K562 (cell line): ENCODE measurements around the gene PTPN1. TPM values are rescaled to one million over a fixed set of nuclear protein-coding genes. Genes with fewer than 3 reads are reported as not detected.

Experiments
- ATF6 ChIP-seq: sonication (generic); formaldehyde crosslinking; IDR thresholded peaks from 2 replicates; pipeline ENCODE4 v1.4.0; 2020; ENCODE audit warnings: mild to moderate bottlenecking, missing genetic modification reagents
- GATAD2B ChIP-seq: fragments of 450-650 bp; IDR thresholded peaks from 2 replicates; pipeline ENCODE4 v1.6.1; 2017; ENCODE audit warnings: mild to moderate bottlenecking, borderline replicate concordance
- MAFG ChIP-seq: fragments of 450-650 bp; conservative IDR thresholded peaks from 2 replicates; pipeline ENCODE4 v1.6.1; 2016; ENCODE audit warnings: missing genetic modification characterization, missing compliant biosample characterization
- MYC ChIP-seq, 2 experiments: fragments of 250-450 bp in 1 of 2; sonication (Bioruptor Pico) in 1 of 2; IDR thresholded peaks; 2 replicates each; pipeline versions ENCODE4 v1.5.1 to v1.6.1; 2012 to 2021; ENCODE audit warnings: low read depth in 2 of 2, borderline replicate concordance in 1 of 2, improper control_type of control experiment in 1 of 2, low read length in 1 of 2, mild to moderate bottlenecking in 1 of 2, moderate library complexity in 1 of 2
- NFATC3 ChIP-seq: fragments of 450-650 bp; IDR thresholded peaks from 2 replicates; pipeline ENCODE4 v1.6.1; 2017; ENCODE audit warnings: mild to moderate bottlenecking
- NFXL1 ChIP-seq: fragments of 450-650 bp; formaldehyde crosslinking; IDR thresholded peaks from 2 replicates; pipeline ENCODE4 v1.4.0; 2021; ENCODE audit warnings: mild to moderate bottlenecking
- NONO ChIP-seq, 2 experiments: fragments of 200-400 bp in 1 of 2; fragments of 450-650 bp in 1 of 2; formaldehyde crosslinking in 1 of 2; IDR thresholded peaks; 2 replicates each; pipeline ENCODE4 v1.6.1; 2017; ENCODE audit warnings: low read depth in 2 of 2, mild to moderate bottlenecking in 2 of 2, moderate library complexity in 2 of 2, low read length in 1 of 2
- PHF8 ChIP-seq: fragments of 200-600 bp; sonication (generic); IDR thresholded peaks from 2 replicates; pipeline ENCODE4 v1.6.1; 2012; ENCODE audit warnings: mixed run types, mild to moderate bottlenecking, inconsistent platforms, low read length, moderate library complexity, borderline replicate concordance
- PTBP1 ChIP-seq: fragments of 200-400 bp; formaldehyde crosslinking; IDR thresholded peaks from 2 replicates; pipeline ENCODE4 v1.6.1; 2017; ENCODE audit warnings: low read depth, low read length
- RBM15 ChIP-seq: fragments of 200-400 bp; formaldehyde crosslinking; IDR thresholded peaks from 2 replicates; pipeline ENCODE4 v1.6.1; 2018; ENCODE audit warnings: mild to moderate bottlenecking, low read length, moderate library complexity; ENCODE audit not compliant: insufficient read depth
- TAF9B ChIP-seq: fragments of 450-650 bp; IDR thresholded peaks from 2 replicates; pipeline ENCODE4 v1.6.1; 2018; ENCODE audit warnings: mild to moderate bottlenecking; ENCODE audit not compliant: partially characterized antibody
- TGIF2 ChIP-seq: sonication (generic); formaldehyde crosslinking; IDR thresholded peaks from 2 replicates; pipeline ENCODE4 v1.8.1; 2022; ENCODE audit warnings: mild to moderate bottlenecking, missing genetic modification reagents, moderate library complexity
- ZBTB8A ChIP-seq: fragments of 450-650 bp; IDR thresholded peaks from 2 replicates; pipeline ENCODE4 v1.6.1; 2018; ENCODE audit warnings: mild to moderate bottlenecking, moderate library complexity; ENCODE audit not compliant: partially characterized antibody
- ZFX ChIP-seq: sonication (generic); formaldehyde crosslinking; IDR thresholded peaks from 2 replicates; pipeline ENCODE4 v1.8.0; 2022; ENCODE audit warnings: mild to moderate bottlenecking, missing genetic modification reagents, moderate library complexity
- ZNF639 ChIP-seq, 2 experiments: fragments of 200-800 bp in 1 of 2; sonication (Bioruptor generic) in 1 of 2; sonication (generic) in 1 of 2; formaldehyde crosslinking in 1 of 2; IDR thresholded peaks in 1 of 2; conservative IDR thresholded peaks in 1 of 2; 2 replicates each; pipeline versions ENCODE4 v1.5.0 to v1.6.1; 2016 to 2020; ENCODE audit warnings: missing compliant biosample characterization in 1 of 2, missing genetic modification characterization in 1 of 2, missing genetic modification reagents in 1 of 2
- ZNF785 ChIP-seq: fragments of 250-450 bp; sonication (Bioruptor Pico); IDR thresholded peaks from 2 replicates; pipeline ENCODE4 v1.4.0; 2020; ENCODE audit warnings: mild to moderate bottlenecking
- ZNF830 ChIP-seq: fragments of 250-450 bp; sonication (Bioruptor Pico); IDR thresholded peaks from 2 replicates; pipeline ENCODE4 v1.5.0; 2021; ENCODE audit warnings: mild to moderate bottlenecking
- polyA plus RNA-seq, 8 experiments: library from polyadenylated mRNA; depleted of rRNA in 4 of 8; stranded (reverse) in 5 of 8; unstranded in 3 of 8; fragments of >200 nt; fragmentation: Nextera tagmentation in 2 of 8; fragmentation: Illumina TruSeq in 1 of 8; extraction: Ambion mirVana in 2 of 8; extraction: Trizol in 1 of 8; gene quantifications; 2 replicates each; pipeline versions ENCODE4 v1.2.1 to v1.2.3, GENCODE V29; 2011 to 2014; ENCODE audit warnings: inconsistent platforms in 1 of 8, missing spikeins in 1 of 8
- total RNA-seq, 7 experiments: library from RNA; depleted of rRNA in 6 of 7; stranded (reverse); fragments of >200 nt in 6 of 7; fragmentation: Illumina TruSeq in 2 of 7; extraction: Trizol in 2 of 7; gene quantifications; 2 replicates each; pipeline versions ENCODE4 v1.2.1 to v1.2.3, GENCODE V29; 2011 to 2021; ENCODE audit warnings: low replicate concordance in 1 of 7
- TF ChIP-seq, protein P1 (sequence below): fragments of 450-650 bp; formaldehyde crosslinking; IDR thresholded peaks from 2 replicates; pipeline ENCODE4 v1.4.0; 2020; ENCODE audit warnings: mild to moderate bottlenecking, mixed read lengths
- TF ChIP-seq, protein P2 (sequence below): fragments of 450-650 bp; formaldehyde crosslinking; IDR thresholded peaks from 2 replicates; pipeline ENCODE4 v1.4.0; 2020; ENCODE audit warnings: mild to moderate bottlenecking, moderate library complexity

PTPN1 gene
- total and polyA plus RNA-seq, 9 of the 15 experiments (the other 6 are each of a cell fraction or from before 2014, with no cell fraction given), result 11.0 to 85.3 (median 54.0) TPM

DNA sequence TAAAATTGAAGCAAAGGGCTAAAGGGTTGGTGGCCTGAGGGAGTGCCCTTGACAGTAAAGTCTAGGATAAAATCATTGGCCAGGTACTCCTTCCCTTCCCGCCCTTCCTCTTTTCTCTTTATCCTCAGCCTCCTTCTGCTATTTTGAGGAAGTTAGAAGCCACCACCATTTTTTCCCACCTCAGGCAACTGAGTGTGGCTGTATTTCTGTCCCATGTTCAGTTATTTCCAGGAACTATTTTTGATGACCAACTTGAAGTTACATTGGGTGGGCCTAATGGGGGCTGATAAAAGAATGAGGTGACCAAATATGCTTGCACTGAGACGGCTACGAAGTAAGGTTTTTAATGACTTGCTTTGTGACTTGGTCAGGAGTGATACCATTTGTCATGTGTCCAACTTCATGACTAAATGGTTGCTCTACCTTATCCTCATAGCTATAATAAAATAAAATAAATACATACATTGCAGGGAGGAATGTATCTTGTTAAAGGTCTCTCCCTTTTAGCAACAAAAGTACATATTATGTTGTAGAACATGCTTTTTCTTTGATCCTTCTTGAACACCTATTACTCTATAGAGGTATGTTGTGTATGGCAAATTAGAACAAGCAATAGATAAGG lies 12.0 kb downstream of the PTPN1 start (continued):
- TF ChIP-seq, protein P1, sequence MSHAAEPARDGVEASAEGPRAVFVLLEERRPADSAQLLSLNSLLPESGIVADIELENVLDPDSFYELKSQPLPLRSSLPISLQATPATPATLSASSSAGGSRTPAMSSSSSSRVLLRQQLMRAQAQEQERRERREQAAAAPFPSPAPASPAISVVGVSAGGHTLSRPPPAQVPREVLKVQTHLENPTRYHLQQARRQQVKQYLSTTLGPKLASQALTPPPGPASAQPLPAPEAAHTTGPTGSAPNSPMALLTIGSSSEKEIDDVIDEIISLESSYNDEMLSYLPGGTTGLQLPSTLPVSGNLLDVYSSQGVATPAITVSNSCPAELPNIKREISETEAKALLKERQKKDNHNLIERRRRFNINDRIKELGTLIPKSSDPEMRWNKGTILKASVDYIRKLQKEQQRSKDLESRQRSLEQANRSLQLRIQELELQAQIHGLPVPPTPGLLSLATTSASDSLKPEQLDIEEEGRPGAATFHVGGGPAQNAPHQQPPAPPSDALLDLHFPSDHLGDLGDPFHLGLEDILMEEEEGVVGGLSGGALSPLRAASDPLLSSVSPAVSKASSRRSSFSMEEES (CRISPR knock-in tag), result no peak
- TF ChIP-seq ZBTB8A (no peak), NONO (IDR thresholded peaks at IDR 0.05; ENCODE audit: low read depth in 2 of 2, low read length in 1 of 2) (no peak), NFATC3 (no peak), MAFG (tag) (no peak), ZNF830 (CRISPR knock-in tag) (no peak), MYC (IDR thresholded peaks at IDR 0.05; ENCODE audit: low read depth, low read length) (no peak), MYC (CRISPR knock-in tag; IDR thresholded peaks at IDR 0.05; ENCODE audit: borderline replicate concordance, low read depth) (no peak), TAF9B (peak; percentile 44), GATAD2B (no peak), ZFX (CRISPR knock-in tag) (no peak), RBM15 (no peak), TGIF2 (CRISPR knock-in tag) (no peak), NFXL1 (CRISPR knock-in tag) (no peak), ZNF785 (CRISPR knock-in tag) (no peak), ZNF639 (CRISPR knock-in tag; conservative IDR thresholded peaks at IDR 0.05 in 1 of 2, IDR thresholded peaks at IDR 0.05 in 1 of 2) (0 out of 4 replicates have a peak, but pooled peaks of 1 of the 2 experiments have one; percentile 28), PTBP1 (no peak), PHF8 (no peak), ATF6 (CRISPR knock-in tag) (no peak)
- TF ChIP-seq, protein P2, sequence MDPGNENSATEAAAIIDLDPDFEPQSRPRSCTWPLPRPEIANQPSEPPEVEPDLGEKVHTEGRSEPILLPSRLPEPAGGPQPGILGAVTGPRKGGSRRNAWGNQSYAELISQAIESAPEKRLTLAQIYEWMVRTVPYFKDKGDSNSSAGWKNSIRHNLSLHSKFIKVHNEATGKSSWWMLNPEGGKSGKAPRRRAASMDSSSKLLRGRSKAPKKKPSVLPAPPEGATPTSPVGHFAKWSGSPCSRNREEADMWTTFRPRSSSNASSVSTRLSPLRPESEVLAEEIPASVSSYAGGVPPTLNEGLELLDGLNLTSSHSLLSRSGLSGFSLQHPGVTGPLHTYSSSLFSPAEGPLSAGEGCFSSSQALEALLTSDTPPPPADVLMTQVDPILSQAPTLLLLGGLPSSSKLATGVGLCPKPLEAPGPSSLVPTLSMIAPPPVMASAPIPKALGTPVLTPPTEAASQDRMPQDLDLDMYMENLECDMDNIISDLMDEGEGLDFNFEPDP, result no peak
